Ectodermal cell (in vitro differentiated cells): Measurements from ENCODE around the gene CDK2AP2.
"Not testable (repeated sequence)": the region's sequence is repeated elsewhere in the genome, so short reads cannot be mapped to it uniquely, and the experiment has no call there.

Experiments
- H3K27ac ChIP-seq: 2 replicates; pipeline ENCODE4 v1.7.0; 2013; ENCODE audit warnings: mild to moderate bottlenecking, low read depth, low read length; ENCODE audit not compliant: insufficient read depth, poor library complexity, severe bottlenecking
- H3K27me3 ChIP-seq: 2 replicates; pipeline ENCODE4 v1.7.0; 2013; ENCODE audit warnings: mild to moderate bottlenecking, low read length; ENCODE audit not compliant: insufficient read depth, control insufficient read depth, poor library complexity, severe bottlenecking
- H3K36me3 ChIP-seq: one replicate; pipeline ENCODE4 v1.7.0; 2013; ENCODE audit warnings: low read length; ENCODE audit not compliant: control insufficient read depth, insufficient read depth
- H3K4me1 ChIP-seq: one replicate; pipeline ENCODE4 v1.7.0; 2013; ENCODE audit warnings: low read length; ENCODE audit not compliant: control insufficient read depth, insufficient read depth
- H3K4me3 ChIP-seq: 2 replicates; pipeline ENCODE4 v1.7.0; 2013; ENCODE audit warnings: low read depth, low read length, control low read depth; ENCODE audit not compliant: insufficient read depth
- H3K9me3 ChIP-seq: 2 replicates; pipeline ENCODE4 v1.7.0; 2013; ENCODE audit warnings: mild to moderate bottlenecking, low read length, moderate library complexity; ENCODE audit not compliant: control insufficient read depth
- WGBS, 2 experiments: methylation state at CpG; one replicate each; pipeline ENCODE4 v1.1.7; 2013; ENCODE audit warnings: missing lambda C conversion rate in 2 of 2; 5-methylcytosine and 5-hydroxymethylcytosine counted together

Gene CDK2AP2

DNA sequence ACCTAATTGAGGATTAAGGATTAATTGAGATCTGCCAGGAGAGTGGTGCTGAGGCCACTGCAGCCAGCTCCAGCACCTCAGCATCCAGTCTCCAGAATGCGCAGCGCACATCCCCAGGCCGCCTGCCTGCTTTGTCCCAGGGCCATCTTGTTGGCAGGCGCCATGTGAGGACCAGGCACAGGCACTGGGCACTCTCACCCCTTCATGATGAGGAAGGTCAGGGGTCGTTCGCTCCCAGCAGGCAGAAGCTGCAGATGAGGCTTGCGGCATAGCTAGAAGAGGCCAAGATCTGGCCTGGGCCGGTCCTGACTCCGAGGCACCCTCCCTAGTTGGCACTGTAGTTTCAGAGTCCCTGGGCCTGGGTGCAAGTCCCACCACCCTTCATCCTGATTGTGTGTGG, 8.8 kb upstream of the CDK2AP2 start:
- 94% methylated on average over 9 of the region's 9 CpGs for WGBS, 2 experiments
- no peaks in the 10 kb centered on the region for H3K4me1 ChIP-seq
- H3K27ac ChIP-seq, result no peak overlapping the region
- H3K9me3 ChIP-seq, result no peaks in the 10 kb centered on the region
- H3K27me3 ChIP-seq, result peaks cover 6% of the 10 kb centered on the region
- H3K36me3 ChIP-seq, result no peaks in the 10 kb centered on the region
- no peak overlapping the region for H3K4me3 ChIP-seq

GRCh38 chr11:67514116-67514515, 6.2 kb upstream of the CDK2AP2 start:
- 81 to 83% methylated on average over 7 of the region's 7 CpGs for WGBS, 2 experiments
- Histone ChIP-seq H3K36me3 (no peaks in the 10 kb centered on the region), H3K27me3 (peaks cover 6% of the 10 kb centered on the region)

GRCh38 chr11:67511558-67511957, 3.6 kb upstream of the CDK2AP2 start:
- 89 to 93% methylated on average over 4 of the region's 4 CpGs for WGBS, 2 experiments
- not testable (repeated sequence) for H3K9me3 ChIP-seq, H3K27me3 ChIP-seq, H3K4me3 ChIP-seq, H3K36me3 ChIP-seq, H3K4me1 ChIP-seq, H3K27ac ChIP-seq

More at GRCh38 chr11:67514116-67514515, 6.2 kb upstream of the CDK2AP2 start:
- Histone ChIP-seq H3K4me3 (no peak overlapping the region), H3K9me3 (no peaks in the 10 kb centered on the region), H3K27ac (no peak overlapping the region), H3K4me1 (no peaks in the 10 kb centered on the region)

DNA sequence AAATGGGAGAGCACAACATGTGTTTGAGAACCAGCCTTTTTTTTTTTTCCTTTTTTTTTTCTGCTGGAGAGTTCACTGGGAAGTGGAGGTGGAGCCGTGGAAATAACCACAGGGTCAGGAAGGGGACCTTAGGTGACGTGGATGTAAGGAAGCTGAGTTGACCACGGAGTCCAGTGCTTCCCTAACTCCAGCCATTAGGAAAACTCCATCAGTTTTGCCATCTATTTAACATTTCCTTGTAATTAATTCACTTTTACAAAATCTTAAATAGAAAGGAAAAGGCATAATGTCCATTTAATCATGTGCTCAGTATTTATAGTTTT, 2.0 kb upstream of the CDK2AP2 start:
- H3K27ac ChIP-seq, result no peak overlapping the region
- peaks cover 6% of the 10 kb centered on the region for H3K27me3 ChIP-seq
- H3K9me3 ChIP-seq, result no peaks in the 10 kb centered on the region
- WGBS, 2 experiments, result 79 to 91% methylated on average over 3 of the region's 3 CpGs
- no peaks in the 10 kb centered on the region for H3K36me3 ChIP-seq
- H3K4me1 ChIP-seq, result peaks cover 12% of the 10 kb centered on the region
- no peak overlapping the region for H3K4me3 ChIP-seq

DNA sequence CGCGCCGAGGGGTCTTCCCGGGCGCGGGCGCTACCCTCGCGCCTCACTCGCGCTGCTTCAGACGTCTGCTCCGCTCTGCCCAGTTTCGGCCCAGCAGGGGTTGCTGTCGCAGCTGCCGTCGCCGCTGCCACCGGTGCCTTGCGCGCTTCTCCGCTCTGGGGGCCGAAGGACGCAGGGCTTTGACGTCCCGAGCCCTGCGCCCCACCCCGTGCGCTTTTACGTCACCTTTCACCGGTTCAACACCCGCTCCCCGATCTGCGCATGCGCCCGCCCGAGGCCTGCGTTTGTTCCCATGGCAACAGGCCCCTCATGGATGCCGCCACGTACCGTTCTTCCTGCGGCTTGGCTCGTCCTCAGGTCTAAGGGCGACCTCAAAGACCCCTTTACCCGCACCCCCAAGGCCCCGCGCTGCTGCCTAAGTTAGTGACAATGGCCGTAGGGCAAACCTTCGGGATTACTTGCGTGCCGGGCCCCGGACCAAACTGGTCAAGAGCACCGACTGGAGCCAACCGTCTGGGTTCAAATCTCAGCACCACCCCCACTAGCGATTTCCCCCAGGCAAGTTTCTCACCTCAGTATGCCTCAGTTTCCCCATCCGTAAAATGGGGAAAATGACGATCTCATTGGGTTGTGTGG, 642 bp upstream of the CDK2AP2 start:
- WGBS, 2 experiments, result 1 to 2% methylated on average over 55 to 57 of the region's 57 CpGs
- Histone ChIP-seq H3K4me1 (peaks cover 16% of the 10 kb centered on the region), H3K4me3 (peak overlapping the region; percentile 82), H3K27me3 (peaks cover 7% of the 10 kb centered on the region), H3K9me3 (no peaks in the 10 kb centered on the region), H3K36me3 (no peaks in the 10 kb centered on the region), H3K27ac (peak overlapping the region; percentile 93)

DNA sequence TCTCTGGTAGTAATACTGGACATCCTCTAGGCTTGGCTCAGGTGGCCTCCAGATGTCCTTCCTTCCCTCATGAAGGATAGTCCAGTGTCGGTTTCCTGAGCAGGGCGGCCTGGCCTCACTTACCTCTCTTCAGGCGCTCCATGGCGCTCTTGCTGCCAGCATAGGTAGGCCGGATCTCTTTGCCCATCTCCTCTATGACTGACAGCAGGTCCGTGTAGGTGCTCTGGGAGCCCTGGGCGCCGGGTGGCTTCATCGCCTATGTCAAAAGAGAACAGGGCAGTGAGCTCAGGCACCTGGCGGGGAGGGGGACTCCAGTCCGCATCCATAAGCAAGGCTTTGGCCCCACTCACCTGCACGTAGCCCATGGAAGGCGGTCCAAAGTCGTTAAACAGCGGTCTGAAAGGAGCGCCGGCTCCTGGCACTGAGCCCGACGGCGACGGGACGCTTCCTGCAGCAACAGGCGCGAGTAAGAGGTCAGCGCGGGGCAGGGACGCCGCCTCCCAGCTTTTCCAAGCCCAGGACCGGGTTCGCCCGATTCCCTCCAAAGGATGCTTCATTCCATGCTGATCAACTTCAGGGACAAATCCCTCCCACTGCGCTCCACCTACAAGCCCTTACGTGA, 609 bp downstream of the CDK2AP2 start:
- Histone ChIP-seq H3K4me3 (peak overlapping the region; percentile 82), H3K27ac (peak overlapping the region; percentile 66), H3K27me3 (peaks cover 12% of the 10 kb centered on the region), H3K9me3 (no peaks in the 10 kb centered on the region), H3K36me3 (no peaks in the 10 kb centered on the region), H3K4me1 (peaks cover 23% of the 10 kb centered on the region)
- WGBS, 2 experiments, result 30% methylated on average over 33 of the region's 33 CpGs

GRCh38 chr11:67506426-67507051, 1.4 kb downstream of the CDK2AP2 start:
- 92% methylated on average over 16 of the region's 16 CpGs for WGBS, 2 experiments
- Histone ChIP-seq H3K9me3 (no peaks in the 10 kb centered on the region), H3K4me3 (no peak overlapping the region), H3K36me3 (no peaks in the 10 kb centered on the region), H3K4me1 (peaks cover 23% of the 10 kb centered on the region), H3K27ac (no peak overlapping the region), H3K27me3 (peaks cover 12% of the 10 kb centered on the region)

GRCh38 chr11:67505605-67506396, 2.2 kb downstream of the CDK2AP2 start:
- H3K27ac ChIP-seq, result peak overlapping the region; percentile 62
- H3K4me3 ChIP-seq, result peak overlapping the region; percentile 77
- peaks cover 23% of the 10 kb centered on the region for H3K4me1 ChIP-seq
- WGBS, 2 experiments, result 39 to 46% methylated on average over 17 of the region's 17 CpGs
- H3K9me3 ChIP-seq, result no peaks in the 10 kb centered on the region
- no peaks in the 10 kb centered on the region for H3K36me3 ChIP-seq
- H3K27me3 ChIP-seq, result peaks cover 12% of the 10 kb centered on the region

- Histone ChIP-seq H3K36me3 (no peaks in the 10 kb centered on the region), H3K27me3 (peaks cover 12% of the 10 kb centered on the region), H3K9me3 (no peaks in the 10 kb centered on the region), H3K4me3 (peak within 1 kb of the TSS; percentile 77), H3K27ac (peak within 1 kb of the TSS; percentile 62), H3K4me1 (peaks cover 23% of the 10 kb centered on the region)
- WGBS, 2 experiments, result 0 to 1% methylated on average over 58 of the region's 58 CpGs
Measured at GRCh38 chr11:67504950-67505581, 2.9 kb downstream of the CDK2AP2 start, which contains the start of gene PITPNM1. Gene PITPNM1, minus strand, starts transcription at chr11:67505363. Its CDS starts 1,183 bp downstream, at chr11:67504180.
